ENCODE data around the gene ARHGAP26.

Gene ARHGAP26

DNA sequence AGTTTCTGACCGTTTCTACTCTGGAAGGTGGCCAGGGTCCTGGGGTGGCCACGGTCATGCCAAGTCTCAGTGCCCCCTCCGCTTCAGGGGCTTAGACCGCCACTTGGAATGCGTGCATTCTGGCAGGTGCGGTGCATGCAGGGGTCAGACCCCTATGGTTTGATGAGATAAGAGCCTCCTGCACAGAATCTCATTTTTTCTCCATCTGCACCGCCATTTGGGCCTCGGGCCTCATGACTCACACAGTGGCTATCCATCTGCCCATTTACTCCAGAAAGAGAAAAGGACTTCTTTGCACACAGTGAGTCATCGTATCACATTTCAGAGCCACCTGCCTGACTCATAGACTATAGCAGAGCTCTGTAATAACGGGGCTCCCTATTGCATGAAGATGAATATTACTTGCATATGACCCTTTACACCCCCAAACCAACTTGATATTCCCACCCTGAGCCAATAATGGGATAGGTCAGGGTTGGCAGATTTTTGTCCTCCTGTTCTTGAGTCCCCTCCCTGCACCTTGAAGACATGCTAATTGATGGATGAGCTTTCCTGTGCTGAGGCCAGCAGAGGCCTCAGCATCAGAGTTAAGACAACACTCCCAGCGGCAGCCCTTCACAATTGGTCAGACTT is 475.9 kb downstream of the ARHGAP26 start:
- no peak for DNase-seq (ENCODE audit: low spot score)

DNA sequence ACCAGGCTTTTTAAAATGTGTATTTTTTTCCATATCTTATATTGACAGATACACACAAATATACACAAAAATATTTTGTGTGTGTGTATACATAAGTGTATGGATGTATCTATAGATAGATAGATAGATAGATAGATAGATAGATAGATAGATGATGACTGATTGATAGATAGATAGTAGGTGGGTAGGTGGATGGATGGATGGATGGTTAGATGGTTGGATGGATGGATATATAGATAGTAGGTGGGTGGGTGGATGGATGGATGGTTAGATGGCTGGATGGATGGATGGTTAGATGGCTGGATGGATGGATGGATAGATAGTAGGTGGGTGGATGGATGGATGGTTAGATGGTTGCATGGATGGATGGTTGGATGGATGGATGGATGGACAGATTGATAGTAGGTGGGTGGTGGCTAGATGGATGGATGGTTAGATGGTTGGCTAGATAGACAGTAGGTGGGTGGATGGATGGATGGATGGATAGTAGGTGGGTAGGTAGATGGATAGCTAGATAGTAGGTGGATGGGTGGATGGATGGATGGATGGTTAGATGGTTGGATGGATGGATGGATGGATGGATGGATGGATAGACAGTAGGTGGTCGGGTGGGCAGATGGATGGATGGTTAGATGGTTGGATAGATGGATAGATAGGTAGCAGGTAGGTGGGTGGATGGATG is 477.1 kb downstream of the ARHGAP26 start:
- no peak for DNase-seq (ENCODE audit: low spot score)

DNA sequence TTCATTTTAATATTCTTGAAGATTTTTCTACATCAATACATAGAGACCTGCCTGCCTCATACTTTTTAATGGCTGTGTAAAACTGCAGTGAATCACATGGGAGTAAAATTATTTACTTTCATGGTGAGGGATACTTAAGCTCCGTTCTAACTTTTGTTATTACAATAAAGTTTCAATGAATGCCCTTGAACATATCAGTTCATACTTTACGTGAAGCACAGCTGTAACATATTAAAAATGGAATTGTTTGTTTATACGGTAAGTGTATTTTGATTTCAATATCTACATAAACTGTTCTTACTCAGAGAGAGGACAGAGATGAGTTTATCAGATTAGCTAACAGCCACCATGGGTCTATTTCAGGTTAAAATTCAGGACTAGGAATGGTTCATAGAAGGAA is 478.2 kb downstream of the ARHGAP26 start:
- DNase-seq (ENCODE audit: low spot score): no peak

DNA sequence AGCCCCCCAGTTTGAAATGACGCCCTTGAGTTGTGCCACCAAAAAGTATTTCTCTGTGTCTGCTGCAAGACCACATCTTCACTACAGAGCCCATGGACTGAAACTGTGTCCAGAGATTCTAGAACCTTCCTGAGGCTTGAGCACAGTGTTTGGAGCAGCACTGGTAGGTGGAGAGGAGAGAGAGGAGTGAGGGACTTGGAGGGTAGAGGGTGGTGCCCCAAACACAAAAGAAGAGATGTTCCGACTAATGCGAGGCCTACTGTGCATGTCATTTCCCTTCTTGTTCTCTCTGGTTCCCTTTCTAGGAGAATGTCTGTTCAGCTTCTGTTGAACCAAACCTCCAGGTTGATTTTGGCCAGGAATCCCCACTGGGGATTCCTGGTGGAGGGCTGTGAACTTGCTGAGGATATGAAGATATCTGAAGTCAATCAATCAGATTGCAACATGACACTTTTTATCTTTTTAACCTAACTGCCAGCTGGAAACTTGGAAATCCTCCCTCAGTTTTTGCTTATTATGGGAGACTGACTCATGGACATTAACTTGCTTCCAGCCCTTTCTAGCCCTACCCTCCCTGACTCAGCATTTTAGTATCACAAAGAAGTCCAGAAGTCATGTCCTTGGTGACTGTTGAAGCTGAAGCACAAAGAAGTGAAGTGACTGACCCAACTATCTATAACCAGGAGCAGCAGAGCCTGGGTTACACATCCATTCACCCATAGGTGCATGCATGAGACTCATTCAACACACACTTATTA is 478.8 kb downstream of the ARHGAP26 start:
- no peak for DNase-seq (ENCODE audit: low spot score)

DNA sequence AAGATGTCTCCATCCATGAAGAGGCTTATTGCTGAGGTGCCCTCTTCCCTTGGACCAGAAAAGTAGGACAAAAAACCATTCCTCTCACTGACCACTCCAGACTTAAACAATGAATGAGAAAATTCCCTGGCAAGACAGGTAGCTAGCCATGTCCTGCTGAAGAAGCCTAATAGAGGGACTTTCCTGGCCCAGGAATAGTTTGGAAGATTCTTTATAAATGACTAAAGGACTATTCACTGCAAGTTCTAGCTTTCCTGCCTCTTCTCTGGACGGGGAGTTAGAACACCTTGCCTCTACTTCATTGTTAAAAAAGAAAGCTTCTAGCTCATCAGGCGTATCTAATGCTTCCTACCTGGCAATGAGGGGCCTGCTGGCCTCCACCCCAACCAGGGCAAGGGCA is 479.7 kb downstream of the ARHGAP26 start:
- DNase-seq (ENCODE audit: low spot score): no peak

DNA sequence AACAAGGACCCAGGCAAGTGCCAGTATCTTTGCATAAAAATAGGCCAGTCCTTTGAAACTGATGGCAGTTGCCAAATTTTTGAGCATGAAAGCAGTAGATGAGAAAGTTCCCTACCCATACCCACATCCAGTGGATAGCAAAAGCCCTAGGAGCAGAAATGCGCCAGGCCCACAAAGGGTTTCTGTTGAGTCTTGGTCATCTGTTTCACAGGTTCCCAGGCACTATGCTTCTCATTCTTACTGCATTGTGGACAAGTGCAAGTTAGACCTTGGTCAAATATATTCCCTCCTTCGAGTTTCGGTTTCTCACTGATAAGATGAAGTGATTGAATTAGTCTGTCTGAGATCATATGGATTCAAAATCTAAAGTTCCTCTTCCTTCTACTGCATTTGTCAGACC is 481.0 kb downstream of the ARHGAP26 start:
- DNase-seq (ENCODE audit: low spot score): no peak

DNA sequence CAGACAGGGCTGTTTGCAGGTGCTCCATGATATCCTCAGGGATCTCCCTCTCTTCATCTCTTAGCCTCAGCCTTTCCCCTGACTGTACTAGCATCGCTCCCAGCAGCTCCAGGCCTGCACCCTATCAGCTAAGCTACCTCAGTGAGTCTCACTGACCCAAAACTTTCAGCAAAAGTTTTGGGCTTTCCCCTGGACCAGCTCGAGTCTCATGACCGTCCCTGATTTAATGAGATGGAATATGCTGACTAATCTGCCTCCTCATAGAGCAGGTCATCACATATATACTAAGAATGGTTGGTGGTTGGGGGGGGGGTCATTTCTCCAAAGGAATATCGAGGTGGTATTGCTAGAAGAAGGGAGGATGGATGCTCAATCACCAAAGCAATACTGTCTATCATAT is 481.8 kb downstream of the ARHGAP26 start:
- DNase-seq (ENCODE audit: low spot score): no peak

DNA sequence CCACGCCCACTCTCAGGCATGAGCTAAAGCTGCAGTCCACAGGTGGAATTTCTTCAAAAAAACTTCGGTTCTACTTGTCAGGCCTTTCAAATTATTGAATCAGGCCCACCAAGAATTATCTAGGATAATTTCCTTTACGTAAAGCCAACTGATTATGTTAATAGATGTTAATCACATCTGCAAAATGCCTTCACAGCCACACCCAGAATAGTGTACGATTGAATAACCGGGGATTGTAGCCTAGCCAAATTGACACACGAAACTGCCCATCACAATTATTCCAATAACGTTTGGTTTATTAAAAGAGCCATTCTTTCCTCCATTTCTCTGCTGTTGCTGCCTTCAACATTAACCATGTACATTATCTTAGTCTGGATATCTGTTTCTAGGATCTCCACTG is 484.6 kb downstream of the ARHGAP26 start:
- DNase-seq (ENCODE audit: low spot score): no peak

DNA sequence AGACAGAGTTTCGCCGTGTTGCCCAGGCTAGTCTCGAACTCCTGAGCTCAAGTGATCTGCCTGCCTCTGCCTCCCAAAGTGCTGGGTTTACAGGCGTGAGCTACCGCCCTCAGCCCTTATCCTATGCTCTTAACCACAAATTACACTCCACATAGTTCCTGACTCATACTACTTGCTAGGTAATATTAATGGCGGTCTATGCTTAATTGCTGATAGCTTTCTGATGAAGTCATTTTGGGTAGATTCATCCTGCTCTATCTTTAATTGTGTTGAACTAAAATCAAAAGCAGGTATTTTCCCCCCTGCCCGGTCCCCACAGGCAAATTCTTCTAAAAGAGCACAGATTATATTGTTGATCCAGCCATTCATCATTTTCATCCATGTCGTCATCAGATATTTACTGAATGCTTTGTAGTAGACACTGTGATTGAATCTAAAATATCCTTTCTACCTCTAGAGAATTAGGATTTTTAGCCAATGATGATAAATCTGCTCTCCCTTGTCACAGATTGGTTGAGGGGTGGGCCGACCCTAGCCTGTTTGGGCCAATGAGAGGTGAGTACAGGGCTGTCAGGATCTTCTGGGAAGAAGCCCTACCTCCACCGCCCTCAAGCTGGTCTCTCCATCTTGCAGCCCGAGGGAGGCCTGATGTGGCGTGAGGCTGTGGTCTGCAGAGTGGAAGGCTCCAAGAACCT is 488.5 kb downstream of the ARHGAP26 start:
- no peak for DNase-seq (ENCODE audit: low spot score)

DNA sequence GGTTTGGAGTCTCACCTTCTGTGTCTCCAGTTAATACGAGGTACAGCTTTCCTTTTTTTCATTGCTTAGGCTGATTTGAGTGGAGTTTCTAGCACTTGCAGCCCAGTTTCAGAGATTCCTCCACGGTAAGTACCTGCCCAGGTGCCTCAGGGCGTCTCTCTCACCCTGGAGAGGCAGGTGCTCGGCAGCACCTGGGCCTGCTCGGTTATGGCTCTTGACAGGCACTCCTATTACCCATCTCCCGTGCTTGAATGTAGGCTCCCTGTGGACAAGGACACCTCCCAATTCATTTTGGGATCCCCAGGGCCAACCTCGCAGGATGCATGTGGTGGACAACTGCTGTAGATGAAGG is 489.1 kb downstream of the ARHGAP26 start:
- no peak for DNase-seq (ENCODE audit: low spot score)

DNA sequence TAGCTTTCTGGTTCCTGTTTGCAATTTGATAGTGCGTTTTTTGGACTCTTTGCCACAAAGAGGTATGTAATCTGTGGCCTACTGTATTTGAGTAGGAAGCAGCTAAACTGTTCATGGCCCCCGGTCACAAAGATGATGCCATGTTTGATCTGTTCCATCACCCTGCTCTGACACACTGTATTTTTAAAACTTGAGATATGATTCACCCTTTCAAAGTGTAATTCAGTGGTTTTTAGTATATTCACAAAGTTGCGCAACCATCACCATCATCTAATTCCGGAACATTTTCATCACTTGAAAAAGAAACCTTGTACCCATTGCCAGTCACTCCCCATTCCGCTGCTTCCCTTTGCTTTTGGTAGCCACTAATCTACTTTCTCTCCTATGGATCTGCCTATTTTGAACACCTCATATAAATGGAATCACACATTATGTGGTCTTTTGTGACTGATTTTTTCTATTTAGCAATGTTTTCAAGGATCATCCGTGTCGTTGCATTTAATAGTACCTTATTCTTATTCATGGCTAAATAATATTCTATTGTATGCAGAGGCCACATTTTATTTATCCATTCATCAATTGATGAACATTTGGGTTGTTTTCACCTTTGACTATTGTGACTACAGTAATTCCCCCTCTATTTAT is 491.7 kb downstream of the ARHGAP26 start:
- no peak for DNase-seq (ENCODE audit: low spot score)

DNA sequence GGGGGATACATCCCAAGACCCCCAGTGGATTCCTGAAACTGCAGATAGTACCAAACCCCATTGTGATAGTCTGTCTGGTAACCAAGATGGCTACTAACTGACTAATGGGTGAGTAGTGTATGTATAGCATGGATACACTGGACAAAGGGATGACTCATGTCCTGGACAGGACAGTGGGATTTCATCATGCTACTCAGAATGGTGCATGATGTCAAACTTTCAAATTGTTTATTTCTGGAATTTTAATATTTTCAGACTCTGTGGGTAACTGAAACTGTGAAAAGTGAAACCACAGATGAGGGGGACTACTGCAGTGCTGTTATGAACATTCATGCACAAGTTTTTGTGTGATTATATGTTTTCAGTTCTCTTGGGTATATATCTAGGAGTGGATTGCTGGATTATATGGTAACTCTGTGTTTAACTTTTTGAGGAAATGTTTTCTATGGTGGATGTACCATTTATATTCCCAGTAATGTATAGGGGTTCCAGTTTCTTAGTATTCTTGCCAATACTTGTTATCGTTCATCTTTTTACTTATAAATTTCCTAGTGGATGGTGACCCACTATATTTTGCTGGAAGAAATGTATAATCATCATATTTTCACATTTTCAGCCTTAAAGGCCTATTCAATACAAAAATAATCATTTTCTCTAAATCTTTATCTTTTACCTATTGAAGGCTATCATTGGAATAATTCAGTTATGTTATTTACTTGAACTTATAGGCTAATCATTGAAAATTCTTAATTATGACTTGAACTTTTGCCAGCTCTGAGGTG is 492.4 kb downstream of the ARHGAP26 start:
- no peak for DNase-seq (ENCODE audit: low spot score)

DNA sequence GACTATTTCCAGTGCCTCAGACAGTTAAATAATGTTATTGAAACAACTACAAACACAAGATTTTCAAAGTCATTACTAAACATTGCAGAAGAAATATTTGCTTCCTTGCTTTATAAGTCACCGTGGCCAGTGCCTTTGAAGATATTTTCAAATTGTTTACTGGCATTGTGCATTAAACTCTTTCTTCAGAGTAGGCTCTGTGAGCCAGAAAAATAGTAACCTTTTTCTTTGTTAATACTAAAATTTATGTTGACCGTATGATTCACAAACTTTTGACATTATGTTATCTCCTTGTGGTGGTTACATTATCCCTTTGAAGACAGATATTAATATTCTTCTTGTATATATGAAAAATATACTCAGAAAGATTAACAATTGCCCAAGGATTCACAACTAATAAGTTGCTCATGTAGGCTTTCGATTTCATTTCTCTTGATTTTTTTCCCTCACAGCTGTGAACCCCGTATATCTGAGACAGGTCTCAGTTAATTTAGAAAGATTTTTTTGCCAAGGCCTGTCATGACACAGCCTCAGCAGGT is 493.2 kb downstream of the ARHGAP26 start:
- no peak for DNase-seq (ENCODE audit: low spot score)

DNA sequence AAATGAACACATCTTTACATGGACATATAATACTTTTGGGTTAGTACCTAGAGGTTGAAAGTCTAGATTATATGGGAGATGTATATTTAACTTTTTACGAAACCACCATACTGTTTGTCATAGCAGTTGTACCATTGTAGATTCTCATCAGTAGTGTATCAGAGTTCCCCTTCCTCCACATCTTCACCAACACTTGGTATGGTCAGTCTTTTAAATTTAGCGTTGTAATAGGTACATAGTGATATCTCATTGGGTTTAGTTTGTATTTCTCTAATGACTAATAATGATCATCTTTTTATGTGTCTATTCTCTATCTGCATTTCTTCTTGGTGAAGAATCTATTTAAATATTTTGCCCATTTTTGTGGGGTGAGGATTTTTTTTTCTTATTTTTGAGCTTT is 495.8 kb downstream of the ARHGAP26 start:
- DNase-seq (ENCODE audit: low spot score): no peak

DNA sequence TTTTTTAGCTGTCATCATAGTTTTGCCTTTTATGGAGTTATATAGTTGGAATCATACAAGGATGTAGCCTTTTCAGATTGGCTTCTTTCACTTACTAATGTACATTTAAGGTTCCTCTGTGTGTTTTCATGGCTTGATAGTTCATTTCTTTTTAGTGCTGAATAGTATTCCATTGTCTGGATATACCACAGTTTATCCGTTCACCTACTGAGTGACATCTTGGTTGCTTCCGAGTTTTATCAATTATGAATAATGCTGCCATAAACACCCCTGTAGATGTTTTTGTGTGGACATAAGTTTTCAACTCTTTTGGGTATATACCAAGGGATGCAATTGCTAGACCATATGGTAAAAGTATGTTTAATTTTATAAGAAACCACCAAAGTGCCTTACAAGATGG is 497.0 kb downstream of the ARHGAP26 start:
- no peak for DNase-seq (ENCODE audit: low spot score)

DNA sequence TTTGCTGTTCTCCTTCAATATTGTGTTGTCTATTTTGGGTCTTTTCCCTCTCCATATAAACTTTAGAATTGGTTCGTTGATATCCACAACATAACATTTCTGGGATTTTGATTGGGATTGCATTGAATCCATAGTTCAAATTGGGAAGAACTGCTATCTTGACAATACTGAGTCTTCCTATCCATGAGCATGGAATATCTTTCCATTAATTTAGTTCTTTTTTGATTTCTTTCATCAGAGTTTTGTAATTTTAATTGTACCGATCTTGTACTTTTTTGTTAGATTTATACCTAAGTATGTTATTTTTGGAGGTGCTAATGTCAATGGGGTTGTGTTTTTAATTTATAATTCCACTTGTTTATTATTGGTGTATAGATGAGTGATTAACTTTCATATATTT is 498.2 kb downstream of the ARHGAP26 start:
- DNase-seq (ENCODE audit: low spot score): no peak

DNA sequence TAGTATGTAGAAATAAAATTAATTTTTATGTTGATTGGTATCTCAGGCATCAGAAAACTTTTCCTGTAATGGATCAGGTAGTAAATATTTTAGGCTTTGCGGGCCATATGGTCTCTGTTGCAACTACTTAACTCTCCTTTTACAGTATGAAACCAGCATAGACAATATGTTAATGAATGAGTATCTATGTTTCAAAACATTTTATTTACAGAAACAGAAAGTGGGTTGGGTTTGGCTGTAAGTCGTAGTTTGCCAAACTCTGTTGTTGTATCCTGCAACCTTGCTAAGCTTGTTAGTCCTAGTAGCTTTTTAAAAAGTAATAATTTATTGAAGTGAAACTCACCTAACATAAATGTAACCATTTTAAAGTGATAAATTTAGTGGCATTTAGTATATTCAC is 501.3 kb downstream of the ARHGAP26 start:
- DNase-seq (ENCODE audit: low spot score): no peak

DNA sequence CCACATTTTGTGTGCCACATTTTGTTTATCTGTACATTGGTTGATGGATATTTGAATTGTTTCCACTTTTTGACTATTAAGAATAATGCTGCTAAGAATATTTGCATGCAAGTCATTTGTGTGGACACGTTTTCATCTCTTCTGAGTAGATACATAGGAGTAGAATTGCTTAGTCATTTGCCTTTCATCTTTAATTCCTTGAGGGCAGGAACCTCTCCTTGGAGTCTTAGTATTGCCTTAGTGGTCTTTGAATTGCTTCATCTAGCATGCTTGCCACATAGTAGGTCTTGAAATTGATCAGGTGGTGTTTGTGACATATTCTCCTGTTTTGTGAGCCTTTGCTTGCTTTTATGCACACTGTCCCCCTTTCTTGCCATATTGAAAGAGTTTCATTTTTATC is 504.8 kb downstream of the ARHGAP26 start:
- no peak for DNase-seq (ENCODE audit: low spot score)

DNA sequence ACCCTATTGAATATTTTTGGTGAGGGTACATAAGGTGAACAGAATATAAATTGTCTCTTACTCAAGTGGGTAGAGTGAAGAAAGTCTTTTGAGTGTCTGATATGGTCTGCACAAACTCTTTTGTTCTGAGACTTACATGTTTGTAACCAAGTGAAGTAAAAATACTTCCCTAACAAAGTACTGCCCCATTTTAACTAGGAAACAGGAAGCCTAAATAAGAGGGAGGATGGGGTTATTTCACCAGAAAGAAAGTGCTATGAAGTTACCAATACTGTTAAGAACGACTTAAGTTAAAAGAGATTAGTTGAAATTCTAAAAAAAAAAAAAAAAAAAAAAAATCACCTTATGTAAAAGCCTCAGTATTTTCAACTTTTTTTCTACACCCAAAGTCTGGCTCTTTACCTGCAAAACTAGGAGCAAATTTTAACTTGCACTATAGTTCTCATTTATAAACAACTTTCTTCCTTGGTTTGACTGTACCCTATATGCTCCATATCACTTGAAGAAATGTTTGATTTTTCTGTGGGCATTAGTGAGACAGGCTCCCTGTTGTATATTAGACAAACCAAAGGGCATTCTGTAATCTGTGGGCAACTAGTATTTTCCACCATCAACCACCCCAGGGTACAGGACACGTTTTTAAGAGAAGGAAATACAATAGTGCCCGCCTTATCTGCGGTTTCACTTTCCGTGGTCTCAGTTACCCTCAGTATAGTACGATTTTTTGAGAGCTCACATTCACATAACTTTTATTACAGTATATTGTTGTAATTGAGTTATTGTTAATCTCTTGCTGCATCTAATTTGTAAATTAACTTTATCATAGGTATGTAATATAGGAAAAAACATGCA is 505.6 kb downstream of the ARHGAP26 start:
- no peak for DNase-seq (ENCODE audit: low spot score)

DNA sequence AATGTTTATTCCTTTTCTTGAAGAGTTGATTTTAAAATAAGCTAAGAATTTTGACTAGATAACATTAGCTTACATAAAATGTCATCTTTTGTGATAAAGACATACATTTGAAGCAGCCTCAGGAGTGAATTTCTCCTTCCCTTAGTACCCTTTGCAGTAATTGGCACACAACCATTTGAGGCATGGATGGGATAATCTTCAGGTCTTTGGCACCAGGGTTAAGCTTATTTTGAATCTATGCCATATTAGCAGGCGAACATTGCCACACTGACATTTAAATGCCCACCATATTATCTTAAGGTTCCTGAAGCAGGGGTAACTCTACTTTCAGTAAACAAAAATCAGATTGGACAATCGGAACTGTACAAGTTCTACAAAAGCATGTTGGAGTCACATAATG is 507.4 kb downstream of the ARHGAP26 start:
- no peak for DNase-seq (ENCODE audit: low spot score)

All from HuH-7 (cell line).